K562 (cell line): ENCODE data around the gene KCNIP2.

ENCODE experiments used
- CHD2 ChIP-seq: IDR thresholded peaks from 2 replicates; pipeline ENCODE4 v1.6.1; 2011; ENCODE audit warnings: low read depth, low read length
- CTBP1 ChIP-seq: fragments of 450-650 bp; IDR thresholded peaks from 2 replicates; pipeline ENCODE4 v1.6.1; 2016; ENCODE audit warnings: borderline replicate concordance
- EGR1 ChIP-seq: fragments of 450-650 bp; conservative IDR thresholded peaks from 2 replicates; pipeline ENCODE4 v1.6.1; 2017; ENCODE audit warnings: mild to moderate bottlenecking
- ESRRB ChIP-seq: fragments of 250-450 bp; sonication (Bioruptor Pico); IDR thresholded peaks from 2 replicates; pipeline ENCODE4 v1.5.0; 2020; ENCODE audit warnings: mild to moderate bottlenecking, moderate library complexity, borderline replicate concordance
- EZH2 ChIP-seq: IDR thresholded peaks from 2 replicates; pipeline ENCODE4 v1.6.1; 2012; ENCODE audit warnings: low read depth, mild to moderate bottlenecking, inconsistent platforms, low read length, borderline replicate concordance
- FOS ChIP-seq: IDR thresholded peaks from 3 replicates; pipeline ENCODE4 v1.6.1; 2011; ENCODE audit not compliant: insufficient read length; ENCODE audit errors: extremely low read depth
- IFI16 ChIP-seq: fragments of 250-450 bp; sonication (Bioruptor Pico); IDR thresholded peaks from 2 replicates; pipeline ENCODE4 v2.1.2; 2022; ENCODE audit warnings: mild to moderate bottlenecking, inconsistent platforms
- MEIS2 ChIP-seq: fragments of 450-650 bp; IDR thresholded peaks from 2 replicates; pipeline ENCODE4 v1.6.1; 2014; ENCODE audit warnings: mild to moderate bottlenecking; ENCODE audit not compliant: partially characterized antibody
- NCOA1 ChIP-seq: fragments of 450-650 bp; IDR thresholded peaks from 2 replicates; pipeline ENCODE4 v1.6.1; 2016; ENCODE audit warnings: low read depth
- REST ChIP-seq, 2 experiments: fragments of 450-650 bp; formaldehyde crosslinking in 1 of 2; IDR thresholded peaks; 2 replicates each; pipeline versions ENCODE4 v1.4.0 to v1.6.1; 2014 to 2020; ENCODE audit warnings: mild to moderate bottlenecking in 2 of 2, borderline replicate concordance in 1 of 2, low read depth in 1 of 2
- TBP ChIP-seq: optimal IDR thresholded peaks from 2 replicates; pipeline ENCODE3; 2011; ENCODE audit warnings: low read depth, low read length, improper control_type of control experiment
- ZNF217 ChIP-seq: sonication (generic); formaldehyde crosslinking; IDR thresholded peaks from 2 replicates; pipeline ENCODE4 v1.8.0; 2022; ENCODE audit warnings: mild to moderate bottlenecking, missing genetic modification reagents
- ZNF354B ChIP-seq: fragments of 250-450 bp; sonication (Bioruptor Pico); IDR thresholded peaks from 2 replicates; pipeline ENCODE4 v1.4.0; 2020

DNA sequence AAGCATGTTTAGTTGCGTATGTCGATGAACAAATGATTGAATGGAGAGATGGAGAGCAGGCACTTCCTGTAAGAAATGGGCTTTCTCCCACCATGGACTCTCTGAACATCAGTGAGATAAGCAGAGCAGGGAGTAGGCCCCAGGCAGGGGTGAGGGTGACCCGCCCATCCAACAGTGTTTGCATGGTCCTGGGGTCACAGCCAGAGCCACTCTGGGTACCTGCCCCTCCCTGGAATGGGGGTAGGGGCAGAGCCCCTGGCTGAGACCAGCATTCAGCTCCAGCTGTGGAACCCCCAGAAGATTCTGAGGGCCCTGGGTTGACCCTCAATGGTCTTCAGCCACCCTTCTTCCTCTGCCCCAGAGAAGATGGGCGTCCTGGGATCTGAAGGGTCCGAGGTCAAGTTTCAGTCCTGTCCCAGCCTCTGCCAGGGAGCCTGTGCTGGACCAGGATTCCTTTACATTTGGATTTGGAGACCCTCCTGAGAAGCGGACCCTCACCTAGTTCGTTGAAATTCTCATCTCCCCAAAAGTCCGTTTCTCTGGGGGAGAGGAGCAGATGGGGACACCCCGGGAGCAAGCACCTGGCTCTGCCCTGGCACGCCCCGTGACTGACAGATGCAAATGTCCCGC, 65.3 kb downstream of the KCNIP2 start:
- TF ChIP-seq CTBP1 (no peak), EZH2 (no peak), EGR1 (no peak), MEIS2 (no peak), ZNF217 (CRISPR knock-in tag) (no peak), NCOA1 (no peak), ZNF354B (CRISPR knock-in tag) (no peak), REST (IDR thresholded peaks at IDR 0.05; ENCODE audit: borderline replicate concordance) (no peak), REST (CRISPR knock-in tag; IDR thresholded peaks at IDR 0.05; ENCODE audit: low read depth) (no peak), TBP (no peak), FOS (no peak), ESRRB (CRISPR knock-in tag) (no peak), IFI16 (no peak), CHD2 (no peak)
